Uterus (tissue), 2 donors: ENCODE results near the gene SEC31B.

Source experiments
- CTCF ChIP-seq, 4 experiments: fragments of 200-600 bp in 2 of 4; fragments of 450-650 bp in 2 of 4; sonication (generic) in 2 of 4; IDR thresholded peaks; one replicate each; pipeline ENCODE4 v1.5.1; 2016 to 2019; ENCODE audit warnings: antibody characterized with exemption in 4 of 4, mild to moderate bottlenecking in 2 of 4, moderate library complexity in 1 of 4
- POLR2A ChIP-seq, 2 donors: fragments of 450-650 bp; IDR thresholded peaks; one replicate each; pipeline ENCODE4 v1.6.1; 2016; ENCODE audit warnings: antibody characterized with exemption in 2 of 2, mild to moderate bottlenecking in 1 of 2, moderate library complexity in 1 of 2

- TF ChIP-seq CTCF (IDR thresholded peaks at IDR 0.05) = no peak
- TF ChIP-seq POLR2A (IDR thresholded peaks at IDR 0.05) = no peak
Observed at GRCh38 chr10:100551738-100552137, 32.1 kb upstream of the SEC31B start.
